Common myeloid progenitor, CD34-positive (primary cell): Measurements from ENCODE around the gene ADH7. TPM values are rescaled to one million over a fixed set of nuclear protein-coding genes. Genes with fewer than 3 reads are reported as not detected.

Source experiments
- CTCF ChIA-PET: fragments of 350-600 bp; sonication (Branson Sonifier 250); formaldehyde crosslinking; loops from one replicate; lab custom pipeline; 2021; ENCODE audit warnings: antibody characterized with exemption; lab: Charles Lee
- POLR2A ChIA-PET: fragments of 350-600 bp; sonication (Branson Sonifier 250); formaldehyde crosslinking; loops from one replicate; lab custom pipeline; 2021; ENCODE audit warnings: antibody characterized with exemption; lab: Charles Lee
- DNase-seq, 3 donors: peaks; one replicate each; pipeline versions ENCODE4 v3.0.0 to v3.0.0-alpha.2; 2013
- H3K27ac ChIP-seq, 2 experiments: 1 replicate in 1 of 2; 2 replicates in 1 of 2; pipeline ENCODE4 v1.7.0; 2013; ENCODE audit warnings: inconsistent platforms in 2 of 2, low read length in 2 of 2, mild to moderate bottlenecking in 2 of 2, low read depth in 1 of 2, moderate library complexity in 1 of 2; ENCODE audit not compliant: severe bottlenecking in 2 of 2, insufficient read depth in 1 of 2, poor library complexity in 1 of 2
- H3K27me3 ChIP-seq, 5 experiments: replicated peaks in 2 of 5; 1 replicate in 3 of 5; 2 replicates in 2 of 5; pipeline versions ENCODE4 v1.6.1 to v1.7.0; 2013; ENCODE audit warnings: low read length in 4 of 5, mild to moderate bottlenecking in 2 of 5, moderate library complexity in 2 of 5, inconsistent platforms in 1 of 5; ENCODE audit not compliant: insufficient read depth in 5 of 5, control insufficient read depth in 4 of 5
- H3K36me3 ChIP-seq, 4 experiments: 1 replicate in 2 of 4; 2 replicates in 2 of 4; pipeline versions ENCODE4 v1.6.1 to v1.7.0; 2013; ENCODE audit warnings: low read length in 3 of 4, control low read depth in 1 of 4, mild to moderate bottlenecking in 1 of 4; ENCODE audit not compliant: control insufficient read depth in 4 of 4, insufficient read depth in 4 of 4
- H3K4me1 ChIP-seq, 4 experiments: 1 replicate in 3 of 4; 2 replicates in 1 of 4; pipeline versions ENCODE4 v1.6.1 to v1.7.1; 2013; ENCODE audit warnings: low read length in 3 of 4, mild to moderate bottlenecking in 3 of 4, control low read depth in 1 of 4, inconsistent platforms in 1 of 4, moderate library complexity in 1 of 4; ENCODE audit not compliant: control insufficient read depth in 4 of 4, insufficient read depth in 4 of 4; ENCODE audit errors: control extremely low read depth in 1 of 4
- H3K4me3 ChIP-seq, 7 experiments: 1 replicate in 4 of 7; 2 replicates in 3 of 7; pipeline versions ENCODE4 v1.5.1 to v1.7.0; 2013; ENCODE audit warnings: mild to moderate bottlenecking in 7 of 7, low read length in 6 of 7, moderate library complexity in 6 of 7, inconsistent platforms in 2 of 7, low read depth in 2 of 7, control low read depth in 1 of 7; ENCODE audit not compliant: insufficient read depth in 4 of 7, control insufficient read depth in 1 of 7; ENCODE audit errors: extremely low read depth in 1 of 7
- H3K9me3 ChIP-seq, 5 experiments: 1 replicate in 4 of 5; 2 replicates in 1 of 5; pipeline versions ENCODE4 v1.6.1 to v1.7.1; 2013; ENCODE audit warnings: low read length in 4 of 5, mild to moderate bottlenecking in 2 of 5, inconsistent platforms in 1 of 5, low read depth in 1 of 5, moderate library complexity in 1 of 5; ENCODE audit not compliant: control insufficient read depth in 4 of 5, insufficient read depth in 2 of 5; ENCODE audit errors: control extremely low read depth in 1 of 5
- WGBS: methylation state at CpG from one replicate; pipeline ENCODE4 v1.1.5; 2013; ENCODE audit not compliant: insufficient coverage; 5-methylcytosine and 5-hydroxymethylcytosine counted together
- polyA plus RNA-seq: library from polyadenylated mRNA; unstranded; fragments of 120-200 nt; gene quantifications from one replicate; pipeline ENCODE4 v1.2.1, GENCODE V29; 2013

ADH7 gene
- not detected for polyA plus RNA-seq

DNA sequence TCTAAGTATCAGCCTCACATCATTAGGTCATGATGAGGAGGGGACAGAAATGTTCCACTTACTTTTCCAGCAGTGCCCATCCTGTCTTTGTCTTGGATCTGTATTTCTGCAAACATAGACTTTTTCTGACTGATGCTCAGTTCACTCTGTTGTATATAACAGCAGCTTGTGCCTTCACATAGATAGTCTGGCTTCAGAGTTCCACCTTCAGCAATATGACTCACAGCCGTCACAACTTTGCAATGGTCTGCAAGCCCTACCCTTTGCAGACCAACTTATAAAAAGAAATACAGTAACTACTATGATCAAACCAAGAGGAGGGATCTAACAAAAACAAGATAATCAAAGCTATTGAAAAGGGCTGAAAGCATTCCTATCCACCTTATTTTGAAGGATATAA, at the start of gene ADH7:
ADH7 (minus strand) TSS at position 189 of the 400 bp plus-strand sequence; CDS start at position 80, 109 bp downstream.
- Histone ChIP-seq H3K4me3 (no peak within 1 kb of the TSS), H3K27ac (no peak within 1 kb of the TSS), H3K9me3 (no peaks in the 10 kb centered on the region), H3K36me3 (no peaks in the 10 kb centered on the region), H3K4me1 (no peaks in the 10 kb centered on the region), H3K27me3 (no peaks in the 10 kb centered on the region)
- no peak for DNase-seq
- WGBS, result no CpG with 5 or more reads among the region's 1 CpG
- ChIA-PET POLR2A (no interaction called here), CTCF (no interaction called here)

DNA sequence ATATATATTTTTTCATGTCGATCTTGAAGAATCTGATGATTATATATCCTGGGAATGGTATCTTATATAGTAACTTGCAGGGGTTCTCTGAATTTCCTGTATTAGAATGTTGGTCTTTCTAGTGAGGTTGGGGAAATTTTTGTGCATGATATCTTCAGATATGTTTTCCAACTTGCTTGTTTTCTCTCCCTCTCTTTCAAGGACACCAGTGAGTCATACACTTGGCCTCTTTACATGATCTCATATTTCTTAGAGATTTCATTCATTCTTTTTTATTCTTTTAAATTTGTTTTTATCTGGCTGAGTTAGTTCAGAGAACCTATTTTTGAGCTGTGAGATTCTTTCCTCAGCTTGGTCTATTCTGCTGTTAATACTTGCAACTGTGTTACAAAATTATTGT, 48.5 kb upstream of the ADH7 start:
- Histone ChIP-seq H3K9me3 (peaks cover 3 to 30% (median 21%) of the 10 kb centered on the region in 5 experiments), H3K36me3 (no peaks in the 10 kb centered on the region), H3K27me3 (peaks cover 0 to 2% (median 0%) of the 10 kb centered on the region in 5 experiments), H3K4me1 (no peaks in the 10 kb centered on the region), H3K27ac (no peak overlapping the region), H3K4me3 (no peak overlapping the region)
- ChIA-PET CTCF (interaction anchor here (1.1 kb wide), 1 partner anchor 23 kb away, joined by 3 read pairs; no protein-coding TSS in a partner anchor), POLR2A (no interaction called here)
- no peak for DNase-seq
- no CpG with 5 or more reads among the region's 1 CpG for WGBS

DNA sequence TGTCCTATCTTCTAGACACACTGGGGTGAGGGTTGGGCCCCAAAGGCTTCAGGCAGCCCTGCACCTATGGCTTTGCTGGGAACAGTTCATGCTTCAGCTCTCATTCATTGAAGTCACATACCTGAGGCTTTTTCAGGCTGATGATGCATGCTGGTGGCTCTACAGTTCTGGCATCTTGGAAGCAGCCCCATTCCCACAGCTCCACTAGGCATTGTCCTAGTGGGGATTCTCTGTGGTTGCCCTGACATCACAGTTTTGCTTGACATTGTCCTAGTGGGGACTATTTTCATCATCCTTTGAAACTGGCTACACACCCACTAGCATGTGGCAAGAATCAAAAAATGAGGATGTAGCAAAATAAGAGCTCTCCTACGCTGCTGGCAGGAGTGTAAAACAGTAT, 38.0 kb upstream of the ADH7 start:
- no peaks in the 10 kb centered on the region for H3K27me3 ChIP-seq
- H3K36me3 ChIP-seq, result no peaks in the 10 kb centered on the region
- no peaks in the 10 kb centered on the region for H3K4me1 ChIP-seq
- no peaks in the 10 kb centered on the region for H3K9me3 ChIP-seq
- H3K27ac ChIP-seq, result no peak overlapping the region
- no peak overlapping the region for H3K4me3 ChIP-seq
- ChIA-PET CTCF (interaction anchor here (1.2 to 2.6 kb wide), 2 partner anchors 9 to 12 kb away, joined by 3 to 12 read pairs; no protein-coding TSS in a partner anchor), POLR2A (no interaction called here)
- no peak for DNase-seq
- no CpG with 5 or more reads among the region's 1 CpG for WGBS

DNA sequence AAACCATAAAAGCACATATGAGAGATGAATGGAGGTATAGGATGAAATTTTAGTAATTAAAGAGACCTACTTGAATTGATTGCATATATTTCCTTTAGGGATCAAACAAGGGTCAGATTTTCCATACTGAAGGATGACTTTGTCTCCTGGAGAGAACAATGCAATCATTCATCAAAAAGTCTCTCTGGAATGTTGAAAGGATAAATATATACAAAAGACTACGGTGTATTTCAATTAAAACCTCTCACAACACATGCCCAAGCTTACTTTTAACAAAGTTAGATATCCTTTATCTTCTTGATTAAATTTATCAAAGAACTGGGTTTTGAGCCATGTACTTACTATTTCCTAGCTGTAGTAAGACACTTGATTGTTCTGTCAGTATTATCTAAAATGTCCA, 36.8 kb upstream of the ADH7 start:
- WGBS, result no CpG with 5 or more reads among the region's 1 CpG
- DNase-seq, result no peak
- no peaks in the 10 kb centered on the region for H3K9me3 ChIP-seq
- H3K4me3 ChIP-seq, result no peak overlapping the region
- POLR2A ChIA-PET, result no interaction called here
- CTCF ChIA-PET, result interaction anchor here (2.6 kb wide), 1 partner anchor 8 kb away, joined by 12 read pairs; no protein-coding TSS in a partner anchor
- no peaks in the 10 kb centered on the region for H3K4me1 ChIP-seq
- no peak overlapping the region for H3K27ac ChIP-seq
- H3K27me3 ChIP-seq, result no peaks in the 10 kb centered on the region
- H3K36me3 ChIP-seq, result no peaks in the 10 kb centered on the region

DNA sequence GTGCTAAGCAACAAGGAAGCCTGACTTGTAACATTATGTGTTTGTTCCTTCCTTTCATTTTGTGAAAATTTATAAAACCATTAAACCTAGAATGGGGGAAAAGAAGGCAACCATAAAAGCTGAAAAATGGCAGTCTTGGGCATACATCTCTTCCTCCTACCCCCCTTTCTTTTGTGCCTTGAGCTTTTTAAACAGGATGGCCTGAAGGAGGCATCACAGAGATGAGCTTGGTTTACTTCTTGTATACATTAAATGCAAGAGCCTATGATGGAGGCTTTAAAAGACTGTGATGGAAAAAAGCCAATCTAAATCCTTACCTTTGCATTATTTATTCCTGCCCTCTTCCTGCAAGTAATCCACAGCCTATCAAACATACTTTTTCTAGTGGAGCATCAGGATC, 36.2 kb upstream of the ADH7 start:
- ChIA-PET CTCF (no interaction called here), POLR2A (no interaction called here)
- Histone ChIP-seq H3K36me3 (no peaks in the 10 kb centered on the region), H3K4me3 (no peak overlapping the region), H3K27ac (no peak overlapping the region), H3K4me1 (no peaks in the 10 kb centered on the region), H3K27me3 (no peaks in the 10 kb centered on the region), H3K9me3 (no peaks in the 10 kb centered on the region)
- DNase-seq, result no peak

DNA sequence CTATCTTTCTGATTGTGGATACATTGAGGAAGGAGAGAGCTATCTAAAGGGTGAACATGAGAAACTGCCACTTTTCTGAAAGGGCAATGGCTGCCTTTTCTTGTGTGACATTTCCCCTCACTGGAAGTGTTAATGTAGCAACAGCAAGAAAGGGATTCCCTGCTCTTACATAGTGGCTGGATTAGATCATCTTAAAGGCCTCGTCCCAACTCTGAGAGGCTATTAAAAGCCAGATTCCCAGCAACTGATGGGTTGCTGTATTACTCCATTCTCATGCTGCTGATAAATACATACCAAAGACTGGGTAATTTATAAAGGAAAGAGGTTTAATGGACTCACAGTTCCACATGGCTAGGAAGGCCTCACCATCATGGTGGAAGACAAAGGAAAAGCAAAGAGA, 33.7 kb upstream of the ADH7 start:
- DNase-seq, result no peak
- H3K36me3 ChIP-seq, result no peaks in the 10 kb centered on the region
- H3K4me1 ChIP-seq, result no peaks in the 10 kb centered on the region
- CTCF ChIA-PET, result no interaction called here
- H3K9me3 ChIP-seq, result no peaks in the 10 kb centered on the region
- no peak overlapping the region for H3K27ac ChIP-seq
- H3K27me3 ChIP-seq, result no peaks in the 10 kb centered on the region
- POLR2A ChIA-PET, result no interaction called here
- 100% methylated on average over 1 of the region's 1 CpG for whole genome bisulfite sequencing
- H3K4me3 ChIP-seq, result no peak overlapping the region

DNA sequence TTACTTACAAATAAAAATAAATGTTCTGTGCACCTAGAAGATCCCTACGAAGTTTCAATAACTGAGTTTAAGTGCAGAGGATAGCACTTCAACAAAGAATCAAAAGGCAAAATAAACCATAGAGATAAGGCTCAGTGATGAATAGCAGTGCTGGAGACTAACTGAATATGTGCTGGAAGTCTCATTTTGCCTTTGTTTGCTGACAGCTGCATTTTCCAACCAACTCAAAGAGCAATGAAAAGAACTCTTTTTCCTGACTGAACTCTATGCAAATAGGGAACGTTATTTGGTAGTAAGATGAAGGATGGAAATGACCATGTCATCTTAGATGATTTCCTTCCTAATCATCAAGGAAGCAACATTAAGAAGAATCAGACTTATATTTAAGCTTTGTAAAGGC, 32.7 kb upstream of the ADH7 start:
- DNase-seq, result no peak
- Histone ChIP-seq H3K36me3 (no peaks in the 10 kb centered on the region), H3K9me3 (no peaks in the 10 kb centered on the region), H3K27me3 (no peaks in the 10 kb centered on the region), H3K4me1 (no peaks in the 10 kb centered on the region), H3K4me3 (no peak overlapping the region), H3K27ac (no peak overlapping the region)
- WGBS, result no CpG with 5 or more reads among the region's 2 CpGs
- ChIA-PET POLR2A (no interaction called here), CTCF (no interaction called here)
